Neural progenitor cell (in vitro differentiated cells): Measurements from ENCODE around the gene ST6GAL2. TPM values are rescaled to one million over a fixed set of nuclear protein-coding genes. Genes with fewer than 3 reads are reported as not detected.

ENCODE experiments used
- DNase-seq: peaks from one replicate; pipeline ENCODE4 v3.0.0-alpha.2; 2016; ENCODE audit warnings: low spot score
- H2AFZ ChIP-seq: fragments of 200-600 bp; sonication (generic); replicated peaks from 2 replicates; pipeline ENCODE4 v1.6.1; 2016; ENCODE audit warnings: antibody characterized with exemption
- H3F3A ChIP-seq: fragments of 200-600 bp; sonication (generic); 2 replicates; pipeline ENCODE4 v1.6.1; 2016; ENCODE audit warnings: antibody characterized with exemption, low read depth
- H3K27ac ChIP-seq: fragments of 200-600 bp; sonication (generic); 2 replicates; pipeline ENCODE4 v1.5.1; 2016; ENCODE audit warnings: mild to moderate bottlenecking
- H3K27me3 ChIP-seq: fragments of 200-600 bp; sonication (generic); 2 replicates; pipeline ENCODE4 v1.6.1; 2016; ENCODE audit warnings: mild to moderate bottlenecking, moderate library complexity
- H3K36me3 ChIP-seq: fragments of 200-600 bp; sonication (generic); 2 replicates; pipeline ENCODE4 v1.5.1; 2016
- H3K4me1 ChIP-seq: fragments of 200-600 bp; sonication (generic); 2 replicates; pipeline ENCODE4 v1.6.1; 2016; ENCODE audit warnings: mixed run types
- H3K4me2 ChIP-seq: fragments of 200-600 bp; sonication (generic); 2 replicates; pipeline ENCODE4 v1.6.1; 2016
- H3K4me3 ChIP-seq: fragments of 200-600 bp; sonication (generic); 2 replicates; pipeline ENCODE4 v1.5.1; 2016
- H3K79me2 ChIP-seq: fragments of 200-600 bp; sonication (generic); 2 replicates; pipeline ENCODE4 v1.6.1; 2016; ENCODE audit warnings: low read depth
- H3K9ac ChIP-seq: fragments of 200-600 bp; sonication (generic); 2 replicates; pipeline ENCODE4 v1.6.1; 2016
- H3K9me3 ChIP-seq: fragments of 200-600 bp; sonication (generic); 2 replicates; pipeline ENCODE4 v1.5.1; 2016; ENCODE audit warnings: low read depth
- H4K20me1 ChIP-seq: fragments of 200-600 bp; sonication (generic); 2 replicates; pipeline ENCODE4 v1.6.1; 2016; ENCODE audit warnings: low read depth
- H3K27ac Mint-ChIP-seq: 3 replicates; pipeline ENCODE4 v1.8.0; 2021; ENCODE audit warnings: mixed read lengths
- H3K27me3 Mint-ChIP-seq: 2 replicates; pipeline ENCODE4 v1.8.0; 2022; ENCODE audit warnings: low read depth, mild to moderate bottlenecking, inconsistent platforms, moderate library complexity, mixed read lengths; ENCODE audit not compliant: insufficient read depth
- H3K36me3 Mint-ChIP-seq: 3 replicates; pipeline ENCODE4 v1.8.0; 2021; ENCODE audit warnings: mixed read lengths
- H3K4me1 Mint-ChIP-seq: 3 replicates; pipeline ENCODE4 v1.8.0; 2021; ENCODE audit warnings: mixed read lengths
- H3K4me3 Mint-ChIP-seq: 3 replicates; pipeline ENCODE4 v1.8.0; 2021; ENCODE audit warnings: mild to moderate bottlenecking, moderate library complexity, mixed read lengths
- H3K9me3 Mint-ChIP-seq: 3 replicates; pipeline ENCODE4 v1.8.0; 2020; ENCODE audit warnings: mixed read lengths
- CTCF ChIP-seq: fragments of 200-600 bp; sonication (generic); IDR thresholded peaks from 2 replicates; pipeline ENCODE4 v1.5.1; 2017; ENCODE audit warnings: antibody characterized with exemption, mild to moderate bottlenecking
- EZH2 ChIP-seq: fragments of 200-600 bp; sonication (generic); IDR thresholded peaks from 2 replicates; pipeline ENCODE4 v1.6.1; 2017; ENCODE audit warnings: antibody characterized with exemption, mild to moderate bottlenecking, moderate library complexity
- EZH2phosphoT487 ChIP-seq: fragments of 200-600 bp; sonication (generic); IDR thresholded peaks from 2 replicates; pipeline ENCODE4 v1.6.1; 2017; ENCODE audit warnings: antibody characterized with exemption
- total RNA-seq: library from RNA; depleted of rRNA; stranded (reverse); fragments of >200 nt; gene quantifications from 2 replicates; pipeline ENCODE4 v1.2.3, GENCODE V29; 2015; ENCODE audit warnings: low replicate concordance

Gene ST6GAL2
- total RNA-seq, 1 donor from 2014 or later, result 10.1 TPM

GRCh38 chr2:106805716-106806115 is 80.3 kb downstream of the ST6GAL2 start:
- Histone ChIP-seq H4K20me1 (peaks cover 13% of the 10 kb centered on the region), H2AFZ (no peak overlapping the region), H3F3A (no peaks in the 10 kb centered on the region), H3K79me2 (no peaks in the 10 kb centered on the region), H3K4me1 (peaks cover 8% of the 10 kb centered on the region), H3K4me3 (no peak overlapping the region), H3K4me2 (no peak overlapping the region), H3K27ac (no peak overlapping the region), H3K9me3 (no peaks in the 10 kb centered on the region), H3K36me3 (no peaks in the 10 kb centered on the region), H3K9ac (no peak overlapping the region), H3K27me3 (peaks cover 39% of the 10 kb centered on the region)
- DNase-seq, result no peak
- Mint-ChIP-seq H3K4me1 (peaks cover 11% of the 10 kb centered on the region), H3K4me3 (no peak overlapping the region), H3K36me3 (peaks cover 72% of the 10 kb centered on the region), H3K27me3 (peaks cover under 1% of the 10 kb centered on the region), H3K27ac (no peak overlapping the region), H3K9me3 (peaks cover 9% of the 10 kb centered on the region)
- TF ChIP-seq EZH2, result no peak

GRCh38 chr2:106804161-106804560 is 81.8 kb downstream of the ST6GAL2 start:
- TF ChIP-seq CTCF (no peak), EZH2phosphoT487 (no peak), EZH2 (no peak)
- H3K27me3 Mint-ChIP-seq, result peaks cover 2% of the 10 kb centered on the region
- no peaks in the 10 kb centered on the region for H3K79me2 ChIP-seq
- H3K27me3 ChIP-seq, result peaks cover 55% of the 10 kb centered on the region
- H3F3A ChIP-seq, result no peaks in the 10 kb centered on the region
- peaks cover 15% of the 10 kb centered on the region for H4K20me1 ChIP-seq
- no peak overlapping the region for H3K4me3 ChIP-seq
- no peak overlapping the region for H3K4me3 Mint-ChIP-seq
- no peak overlapping the region for H3K27ac Mint-ChIP-seq
- peaks cover 9% of the 10 kb centered on the region for H3K4me1 ChIP-seq
- H3K9me3 Mint-ChIP-seq, result peaks cover 14% of the 10 kb centered on the region
- H3K36me3 Mint-ChIP-seq, result peaks cover 74% of the 10 kb centered on the region
- no peaks in the 10 kb centered on the region for H3K36me3 ChIP-seq
- no peak overlapping the region for H3K9ac ChIP-seq
- H3K4me2 ChIP-seq, result no peak overlapping the region
- no peak overlapping the region for H3K27ac ChIP-seq
- no peaks in the 10 kb centered on the region for H3K9me3 ChIP-seq
- no peak overlapping the region for H2AFZ ChIP-seq
- DNase-seq, result no peak
- peaks cover 25% of the 10 kb centered on the region for H3K4me1 Mint-ChIP-seq

GRCh38 chr2:106800976-106801655 is 84.9 kb downstream of the ST6GAL2 start:
- peak overlapping the region; percentile 75 for H3K4me3 Mint-ChIP-seq
- H3K4me2 ChIP-seq, result no peak overlapping the region

GRCh38 chr2:106800180-106800579 is 85.8 kb downstream of the ST6GAL2 start:
- Histone ChIP-seq H3K79me2 (no peaks in the 10 kb centered on the region), H4K20me1 (peaks cover 15% of the 10 kb centered on the region), H3K27me3 (peaks cover 66% of the 10 kb centered on the region), H2AFZ (no peak overlapping the region), H3K27ac (no peak overlapping the region), H3K4me1 (peaks cover 9% of the 10 kb centered on the region), H3K4me2 (no peak overlapping the region), H3K9ac (no peak overlapping the region), H3K36me3 (no peaks in the 10 kb centered on the region), H3K9me3 (no peaks in the 10 kb centered on the region), H3K4me3 (no peak overlapping the region), H3F3A (no peaks in the 10 kb centered on the region)
- Mint-ChIP-seq H3K9me3 (peaks cover 9% of the 10 kb centered on the region), H3K36me3 (peaks cover 51% of the 10 kb centered on the region), H3K27me3 (peaks cover 2% of the 10 kb centered on the region), H3K4me3 (no peak overlapping the region), H3K4me1 (peaks cover 25% of the 10 kb centered on the region), H3K27ac (no peak overlapping the region)
- no peak for DNase-seq
- no peak for TF ChIP-seq EZH2phosphoT487
- TF ChIP-seq EZH2, result no peak

More at GRCh38 chr2:106800976-106801655, 84.9 kb downstream of the ST6GAL2 start:
- Histone ChIP-seq H3K4me3 (no peak overlapping the region), H4K20me1 (peaks cover 15% of the 10 kb centered on the region), H3K9me3 (no peaks in the 10 kb centered on the region), H3K79me2 (no peaks in the 10 kb centered on the region), H2AFZ (no peak overlapping the region), H3K9ac (no peak overlapping the region), H3K36me3 (no peaks in the 10 kb centered on the region), H3K27me3 (peaks cover 66% of the 10 kb centered on the region), H3K4me1 (peaks cover 9% of the 10 kb centered on the region), H3K27ac (no peak overlapping the region), H3F3A (no peaks in the 10 kb centered on the region)
- Mint-ChIP-seq H3K9me3 (peaks cover 9% of the 10 kb centered on the region), H3K27ac (peak overlapping the region; percentile 87), H3K4me1 (peaks cover 25% of the 10 kb centered on the region), H3K36me3 (peaks cover 57% of the 10 kb centered on the region), H3K27me3 (peaks cover 2% of the 10 kb centered on the region)
- TF ChIP-seq EZH2phosphoT487 (peak; percentile 99), EZH2 (no peak)
- DNase-seq, result peak; percentile 76
